Breast epithelium (tissue), 3 donors: ENCODE measurements around the gene LIM2.

Source experiments
- CTCF ChIP-seq, 3 donors: fragments of 450-650 bp; IDR thresholded peaks; one replicate each; pipeline ENCODE4 v1.5.1; 2016 to 2017; ENCODE audit warnings: antibody characterized with exemption in 3 of 3, mild to moderate bottlenecking in 3 of 3, moderate library complexity in 3 of 3
- POLR2A ChIP-seq: fragments of 450-650 bp; IDR thresholded peaks from one replicate; pipeline ENCODE4 v1.6.1; 2016; ENCODE audit warnings: antibody characterized with exemption, mild to moderate bottlenecking, moderate library complexity
- POLR2AphosphoS5 ChIP-seq, 3 donors: sonication (generic); formaldehyde crosslinking; IDR thresholded peaks; one replicate each; pipeline ENCODE4 v1.6.1; 2017; ENCODE audit warnings: antibody characterized with exemption in 3 of 3

GRCh38 chr19:51347209-51347928 is 40.4 kb downstream of the LIM2 start:
- no peak for TF ChIP-seq POLR2A
- TF ChIP-seq POLR2AphosphoS5 (IDR thresholded peaks at IDR 0.05): no peak
- TF ChIP-seq CTCF (IDR thresholded peaks at IDR 0.05): no peak
